SIG-M5 treated with dmso at 0.1 percent for 504 hours (cell line): ENCODE results near the gene ZNF585A.

ENCODE experiments used
- DNase-seq: peaks from one replicate; lab custom pipeline; 2025; ENCODE audit not compliant: unreplicated experiment; lab: John Stamatoyannopoulos, UW

ZNF585A gene

DNA sequence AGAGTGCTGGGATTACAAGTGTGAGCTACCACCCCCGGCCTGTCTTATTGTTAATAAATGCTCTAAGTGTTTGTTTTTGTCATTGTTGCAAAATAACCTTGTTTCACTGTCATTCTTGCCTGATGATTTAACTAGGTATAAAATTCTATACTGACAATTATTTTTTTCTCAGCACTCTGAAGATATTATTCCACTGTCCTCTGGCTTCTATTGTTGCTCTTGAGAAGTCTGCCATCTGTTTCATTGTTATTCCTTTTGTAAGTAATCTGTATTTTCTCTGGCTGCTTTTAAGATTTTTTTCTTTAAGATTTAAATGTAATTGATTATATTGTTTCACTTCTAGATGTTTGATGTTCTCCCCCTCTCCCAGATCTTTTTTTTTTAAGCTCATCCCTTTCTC is 76.6 kb downstream of the ZNF585A start:
- no peak for DNase-seq
